ENCODE measurements around the gene ZNHIT6.
A peak's percentile ranks its signal among the peaks of the same experiment; 100 is the strongest.

The ZNHIT6 gene

DNA sequence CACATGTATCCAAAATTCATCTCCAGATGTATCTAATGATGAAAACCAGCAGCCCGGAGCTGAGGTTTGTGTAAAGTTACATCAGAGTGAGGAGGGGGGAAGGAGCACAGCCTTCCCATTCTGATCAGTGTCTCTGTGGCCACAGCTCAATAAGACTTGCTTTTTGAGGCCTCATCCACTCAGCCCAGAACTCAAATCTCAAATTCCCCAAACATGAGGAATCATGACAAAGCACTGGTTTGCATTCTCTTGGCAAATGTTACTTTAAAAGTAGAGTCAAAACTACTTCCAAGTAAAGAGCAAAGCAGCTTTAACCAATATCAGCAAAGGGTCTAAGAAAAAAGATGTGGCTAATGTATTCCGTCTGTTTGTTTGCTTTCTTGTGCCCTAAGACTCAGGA is 96.8 kb downstream of the ZNHIT6 start:
- H3K9ac ChIP-seq (ENCODE audit: low read length) = no peak overlapping the region
- no peak overlapping the region for H2AK5ac ChIP-seq (ENCODE audit: low read length)
- no peak overlapping the region for H3K56ac ChIP-seq (ENCODE audit: low read length)
- no peaks in the 10 kb centered on the region for H3K36me3 ChIP-seq (ENCODE audit: control insufficient read depth, insufficient read depth, low read length)
- H3K23ac ChIP-seq (ENCODE audit: low read length) = no peak overlapping the region
- H4K8ac ChIP-seq (ENCODE audit: low read depth, low read length) = no peak overlapping the region
- peaks cover 4% of the 10 kb centered on the region for H3K4me1 ChIP-seq (ENCODE audit: control insufficient read depth, low read depth, low read length)
- H3K4me2 ChIP-seq (ENCODE audit: low read length) = no peak overlapping the region
- no peaks in the 10 kb centered on the region for H3K79me2 ChIP-seq (ENCODE audit: control insufficient read depth, insufficient read depth, low read length)
- no peak overlapping the region for H3K27ac ChIP-seq (ENCODE audit: low read depth, low read length)
- no peaks in the 10 kb centered on the region for H3K79me1 ChIP-seq (ENCODE audit: low read length)
- H3K4ac ChIP-seq (ENCODE audit: low read depth, low read length) = no peak overlapping the region
- no peak overlapping the region for H2BK15ac ChIP-seq (replicated peaks; ENCODE audit: low read depth)
- no CpG with 5 or more reads among the region's 2 CpGs for WGBS (ENCODE audit: extremely low coverage, insufficient coverage, low lambda C conversion rate)
- no peak for DNase-seq
- H3K4me3 ChIP-seq (ENCODE audit: low read length) = no peak overlapping the region
- H3K18ac ChIP-seq (ENCODE audit: low read length) = no peak overlapping the region
- no peaks in the 10 kb centered on the region for H3K27me3 ChIP-seq (ENCODE audit: insufficient read depth, low read length, poor library complexity)
- H2BK120ac ChIP-seq (ENCODE audit: low read depth, low read length) = no peak overlapping the region
- no peak overlapping the region for H2BK5ac ChIP-seq (ENCODE audit: low read length)
- H4K5ac ChIP-seq (ENCODE audit: low read length) = no peak overlapping the region

DNA sequence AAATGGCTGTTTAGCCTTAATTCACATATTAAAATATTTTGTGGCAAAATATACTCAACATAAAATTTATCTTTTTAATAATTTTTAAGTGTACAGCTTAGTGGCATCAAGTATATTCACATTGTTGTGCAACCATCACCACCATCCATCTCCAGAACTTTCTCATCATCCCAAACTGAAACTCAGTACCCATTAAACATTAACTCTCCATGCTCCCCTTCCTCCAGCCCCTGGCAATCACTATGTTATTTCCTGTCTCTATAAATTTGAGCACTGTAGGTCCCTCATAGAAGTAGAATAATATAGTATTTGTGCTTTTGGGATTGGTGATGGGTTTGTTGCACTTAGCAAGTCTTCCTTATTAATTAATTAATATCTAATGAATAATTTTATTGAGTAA is 98.3 kb downstream of the ZNHIT6 start:
- Histone ChIP-seq H4K5ac (ENCODE audit: low read length) (no peak overlapping the region), H3K4ac (ENCODE audit: low read depth, low read length) (no peak overlapping the region), H3K27me3 (ENCODE audit: insufficient read depth, low read length, poor library complexity) (no peaks in the 10 kb centered on the region), H3K4me3 (ENCODE audit: low read length) (no peak overlapping the region), H2BK15ac (replicated peaks; ENCODE audit: low read depth) (no peak overlapping the region), H3K56ac (ENCODE audit: low read length) (no peak overlapping the region), H2AK5ac (ENCODE audit: low read length) (no peak overlapping the region), H3K36me3 (ENCODE audit: control insufficient read depth, insufficient read depth, low read length) (no peaks in the 10 kb centered on the region), H3K9ac (ENCODE audit: low read length) (no peak overlapping the region), H3K23ac (ENCODE audit: low read length) (no peak overlapping the region), H3K18ac (ENCODE audit: low read length) (no peak overlapping the region), H2BK120ac (ENCODE audit: low read depth, low read length) (no peak overlapping the region), H4K8ac (ENCODE audit: low read depth, low read length) (no peak overlapping the region), H3K4me2 (ENCODE audit: low read length) (no peak overlapping the region), H3K4me1 (ENCODE audit: control insufficient read depth, low read depth, low read length) (peaks cover 4% of the 10 kb centered on the region), H2BK5ac (ENCODE audit: low read length) (no peak overlapping the region), H3K27ac (ENCODE audit: low read depth, low read length) (no peak overlapping the region), H3K79me2 (ENCODE audit: control insufficient read depth, insufficient read depth, low read length) (no peaks in the 10 kb centered on the region), H3K79me1 (ENCODE audit: low read length) (no peaks in the 10 kb centered on the region)
- DNase-seq = no peak

DNA sequence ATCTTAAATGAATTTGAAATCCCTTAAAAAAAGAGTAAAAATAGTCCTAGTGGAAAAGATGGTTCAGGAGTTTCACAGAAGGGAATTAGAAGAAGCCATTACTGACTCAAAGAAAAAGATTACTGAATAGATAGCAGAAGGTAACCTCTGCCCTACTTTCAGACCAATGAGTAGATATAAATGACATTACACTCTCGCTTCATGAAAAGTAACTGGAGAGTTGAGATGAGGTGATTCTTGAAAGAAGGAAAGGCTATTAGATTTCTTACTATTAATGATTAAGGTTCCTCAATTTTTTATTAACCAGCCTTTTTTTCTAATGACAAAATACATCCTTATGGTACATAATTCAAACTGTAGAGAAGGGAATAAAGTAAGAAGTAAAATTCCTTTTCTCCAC is 99.4 kb downstream of the ZNHIT6 start:
- H3K79me2 ChIP-seq (ENCODE audit: control insufficient read depth, insufficient read depth, low read length) = no peaks in the 10 kb centered on the region
- H3K4me3 ChIP-seq (ENCODE audit: low read length) = no peak overlapping the region
- no peak overlapping the region for H3K56ac ChIP-seq (ENCODE audit: low read length)
- no peaks in the 10 kb centered on the region for H3K36me3 ChIP-seq (ENCODE audit: control insufficient read depth, insufficient read depth, low read length)
- H2BK120ac ChIP-seq (ENCODE audit: low read depth, low read length) = no peak overlapping the region
- H3K27me3 ChIP-seq (ENCODE audit: insufficient read depth, low read length, poor library complexity) = no peaks in the 10 kb centered on the region
- no peak overlapping the region for H3K23ac ChIP-seq (ENCODE audit: low read length)
- no peak overlapping the region for H2BK15ac ChIP-seq (replicated peaks; ENCODE audit: low read depth)
- H3K18ac ChIP-seq (ENCODE audit: low read length) = no peak overlapping the region
- H2BK5ac ChIP-seq (ENCODE audit: low read length) = no peak overlapping the region
- no peak overlapping the region for H3K27ac ChIP-seq (ENCODE audit: low read depth, low read length)
- DNase-seq = no peak
- H3K9ac ChIP-seq (ENCODE audit: low read length) = no peak overlapping the region
- no peak overlapping the region for H3K4me2 ChIP-seq (ENCODE audit: low read length)
- no peak overlapping the region for H4K5ac ChIP-seq (ENCODE audit: low read length)
- peaks cover 4% of the 10 kb centered on the region for H3K4me1 ChIP-seq (ENCODE audit: control insufficient read depth, low read depth, low read length)
- H3K79me1 ChIP-seq (ENCODE audit: low read length) = no peaks in the 10 kb centered on the region
- no CpG with 5 or more reads among the region's 1 CpG for WGBS (ENCODE audit: extremely low coverage, insufficient coverage, low lambda C conversion rate)
- H2AK5ac ChIP-seq (ENCODE audit: low read length) = no peak overlapping the region
- H3K4ac ChIP-seq (ENCODE audit: low read depth, low read length) = no peak overlapping the region
- H4K8ac ChIP-seq (ENCODE audit: low read depth, low read length) = no peak overlapping the region

DNA sequence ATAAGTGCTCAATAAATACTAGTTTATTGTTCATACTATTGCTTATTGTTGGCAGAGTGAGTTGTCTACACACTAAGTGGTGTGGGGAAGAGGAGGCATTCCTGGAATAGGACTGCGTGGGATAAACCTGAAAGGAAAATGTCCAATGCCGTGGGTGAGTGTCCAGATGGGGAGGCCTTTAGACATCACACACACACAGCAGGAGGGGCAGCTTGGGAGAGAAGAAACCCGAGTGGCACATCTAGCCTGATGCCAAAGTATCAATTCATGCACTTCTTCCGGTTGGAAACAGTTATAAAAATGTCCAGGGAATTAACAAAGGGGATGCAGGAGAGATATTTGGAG is 100.3 kb downstream of the ZNHIT6 start:
- H2BK15ac ChIP-seq (replicated peaks; ENCODE audit: low read depth) = peak overlapping the region; percentile 21
- no peaks in the 10 kb centered on the region for H3K27me3 ChIP-seq (ENCODE audit: insufficient read depth, low read length, poor library complexity)
- no peaks in the 10 kb centered on the region for H3K79me1 ChIP-seq (ENCODE audit: low read length)
- H3K4me2 ChIP-seq (ENCODE audit: low read length) = no peak overlapping the region
- H2AK5ac ChIP-seq (ENCODE audit: low read length) = no peak overlapping the region
- DNase-seq = no peak
- H4K5ac ChIP-seq (ENCODE audit: low read length) = no peak overlapping the region
- H3K9ac ChIP-seq (ENCODE audit: low read length) = no peak overlapping the region
- peak overlapping the region; percentile 31 for H2BK5ac ChIP-seq (ENCODE audit: low read length)
- no peaks in the 10 kb centered on the region for H3K36me3 ChIP-seq (ENCODE audit: control insufficient read depth, insufficient read depth, low read length)
- H3K4me1 ChIP-seq (ENCODE audit: control insufficient read depth, low read depth, low read length) = peaks cover 4% of the 10 kb centered on the region
- peak overlapping the region; percentile 33 for H3K27ac ChIP-seq (ENCODE audit: low read depth, low read length)
- no peak overlapping the region for H3K18ac ChIP-seq (ENCODE audit: low read length)
- no peak overlapping the region for H3K56ac ChIP-seq (ENCODE audit: low read length)
- H3K4ac ChIP-seq (ENCODE audit: low read depth, low read length) = no peak overlapping the region
- H3K4me3 ChIP-seq (ENCODE audit: low read length) = no peak overlapping the region
- H3K79me2 ChIP-seq (ENCODE audit: control insufficient read depth, insufficient read depth, low read length) = no peaks in the 10 kb centered on the region
- no peak overlapping the region for H4K8ac ChIP-seq (ENCODE audit: low read depth, low read length)
- no CpG with 5 or more reads among the region's 4 CpGs for WGBS (ENCODE audit: extremely low coverage, insufficient coverage, low lambda C conversion rate)
- H3K23ac ChIP-seq (ENCODE audit: low read length) = no peak overlapping the region
- no peak overlapping the region for H2BK120ac ChIP-seq (ENCODE audit: low read depth, low read length)

DNA sequence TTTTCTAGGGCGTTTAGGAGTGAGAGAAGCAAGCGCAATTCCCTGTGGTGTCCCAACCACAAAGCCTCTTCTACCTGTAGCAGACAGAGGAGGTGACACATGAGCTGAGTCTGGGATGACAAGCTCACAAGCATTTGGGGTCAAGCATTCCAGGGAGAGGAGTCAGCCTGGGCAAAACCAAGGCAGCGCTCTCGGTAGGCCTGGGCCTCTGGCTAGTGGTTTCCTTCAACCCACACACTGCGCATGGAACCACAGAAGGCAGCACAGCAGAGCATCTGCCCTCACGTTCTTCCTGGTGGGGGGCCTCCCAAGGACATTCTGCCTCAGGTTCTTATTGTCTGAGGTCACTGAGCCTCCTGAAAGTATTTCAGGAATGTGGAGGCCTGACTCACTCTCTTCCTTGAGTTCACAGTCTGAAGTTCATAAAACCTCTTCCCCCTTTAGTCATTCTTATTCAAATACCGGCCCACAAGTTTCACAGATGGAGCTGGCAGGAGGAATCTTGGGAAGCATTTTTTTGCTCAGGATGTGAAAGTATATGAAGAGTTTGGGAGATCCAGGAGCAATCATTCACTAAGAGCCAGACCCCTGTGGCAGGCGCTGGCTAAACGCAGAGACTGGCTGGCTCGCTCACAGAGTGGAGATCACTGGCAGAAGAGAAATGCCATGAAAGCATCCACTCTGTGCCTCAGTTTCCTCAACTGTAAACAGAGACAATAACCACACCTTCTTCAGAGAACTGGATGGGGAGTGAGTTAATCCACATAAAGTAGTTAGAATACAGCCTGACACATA is 100.9 kb downstream of the ZNHIT6 start:
- no peak overlapping the region for H3K4me3 ChIP-seq (ENCODE audit: low read length)

DNA sequence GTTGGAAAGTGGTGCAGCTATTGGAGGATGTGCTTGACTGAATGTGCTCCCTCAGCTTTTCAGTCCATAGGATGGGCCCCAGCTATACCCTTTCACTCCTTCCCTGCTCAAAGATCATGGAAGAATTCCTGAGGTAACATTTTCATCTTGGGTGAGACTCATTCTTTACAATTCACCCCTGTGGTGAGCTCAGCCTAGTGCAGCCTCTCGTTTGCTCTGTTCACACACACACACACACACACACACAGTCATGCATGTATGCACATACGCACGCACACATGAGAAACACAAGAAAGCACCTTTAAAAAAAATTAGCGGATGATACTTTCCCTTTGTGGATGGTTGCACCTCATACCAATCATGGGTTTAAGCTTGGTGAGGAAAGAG is 101.8 kb downstream of the ZNHIT6 start:
- WGBS (ENCODE audit: extremely low coverage, insufficient coverage, low lambda C conversion rate) = no CpG with 5 or more reads among the region's 4 CpGs
- no peak overlapping the region for H2BK120ac ChIP-seq (ENCODE audit: low read depth, low read length)
- H3K18ac ChIP-seq (ENCODE audit: low read length) = no peak overlapping the region
- H3K79me1 ChIP-seq (ENCODE audit: low read length) = no peaks in the 10 kb centered on the region
- H3K4me3 ChIP-seq (ENCODE audit: low read length) = no peak overlapping the region
- no peak overlapping the region for H3K23ac ChIP-seq (ENCODE audit: low read length)
- H2BK15ac ChIP-seq (replicated peaks; ENCODE audit: low read depth) = no peak overlapping the region
- DNase-seq = peak; percentile 43
- no peak overlapping the region for H3K4ac ChIP-seq (ENCODE audit: low read depth, low read length)
- H3K56ac ChIP-seq (ENCODE audit: low read length) = no peak overlapping the region
- H3K4me1 ChIP-seq (ENCODE audit: control insufficient read depth, low read depth, low read length) = peaks cover 4% of the 10 kb centered on the region
- H3K27me3 ChIP-seq (ENCODE audit: insufficient read depth, low read length, poor library complexity) = no peaks in the 10 kb centered on the region
- no peaks in the 10 kb centered on the region for H3K36me3 ChIP-seq (ENCODE audit: control insufficient read depth, insufficient read depth, low read length)
- no peak overlapping the region for H3K4me2 ChIP-seq (ENCODE audit: low read length)
- no peak overlapping the region for H4K5ac ChIP-seq (ENCODE audit: low read length)
- H2AK5ac ChIP-seq (ENCODE audit: low read length) = no peak overlapping the region
- H3K9ac ChIP-seq (ENCODE audit: low read length) = no peak overlapping the region
- H4K8ac ChIP-seq (ENCODE audit: low read depth, low read length) = no peak overlapping the region
- no peaks in the 10 kb centered on the region for H3K79me2 ChIP-seq (ENCODE audit: control insufficient read depth, insufficient read depth, low read length)
- H3K27ac ChIP-seq (ENCODE audit: low read depth, low read length) = no peak overlapping the region
- no peak overlapping the region for H2BK5ac ChIP-seq (ENCODE audit: low read length)

More for the DNA sequence above, 100.9 kb downstream of the ZNHIT6 start:
- H3K4ac ChIP-seq (ENCODE audit: low read depth, low read length) = peak overlapping the region; percentile 66
- no peak overlapping the region for H3K4me2 ChIP-seq (ENCODE audit: low read length)
- H3K23ac ChIP-seq (ENCODE audit: low read length) = no peak overlapping the region
- no peak overlapping the region for H3K18ac ChIP-seq (ENCODE audit: low read length)
- no peak overlapping the region for H2BK15ac ChIP-seq (replicated peaks; ENCODE audit: low read depth)
- H3K4me1 ChIP-seq (ENCODE audit: control insufficient read depth, low read depth, low read length) = peaks cover 4% of the 10 kb centered on the region
- H3K27ac ChIP-seq (ENCODE audit: low read depth, low read length) = peak overlapping the region; percentile 33
- no peak overlapping the region for H2BK120ac ChIP-seq (ENCODE audit: low read depth, low read length)
- H3K56ac ChIP-seq (ENCODE audit: low read length) = peak overlapping the region; percentile 22
- WGBS (ENCODE audit: extremely low coverage, insufficient coverage, low lambda C conversion rate) = no CpG with 5 or more reads among the region's 10 CpGs
- no peak overlapping the region for H3K9ac ChIP-seq (ENCODE audit: low read length)
- H3K79me1 ChIP-seq (ENCODE audit: low read length) = no peaks in the 10 kb centered on the region
- no peak overlapping the region for H2AK5ac ChIP-seq (ENCODE audit: low read length)
- H3K36me3 ChIP-seq (ENCODE audit: control insufficient read depth, insufficient read depth, low read length) = no peaks in the 10 kb centered on the region
- H4K5ac ChIP-seq (ENCODE audit: low read length) = no peak overlapping the region
- H4K8ac ChIP-seq (ENCODE audit: low read depth, low read length) = no peak overlapping the region
- H3K79me2 ChIP-seq (ENCODE audit: control insufficient read depth, insufficient read depth, low read length) = no peaks in the 10 kb centered on the region
- peak overlapping the region; percentile 17 for H2BK5ac ChIP-seq (ENCODE audit: low read length)
- DNase-seq = peak; percentile 100
- H3K27me3 ChIP-seq (ENCODE audit: insufficient read depth, low read length, poor library complexity) = no peaks in the 10 kb centered on the region

All from mesendoderm (in vitro differentiated cells).